Stomach (tissue), 4 donors: ENCODE results near the gene ITPRID2.

Source experiments
- CTCF ChIP-seq, 7 experiments: fragments of 450-650 bp in 4 of 7; fragments of 200-600 bp in 3 of 7; sonication (generic) in 3 of 7; IDR thresholded peaks; one replicate each; pipeline ENCODE4 v1.5.1; 2016 to 2019; ENCODE audit warnings: antibody characterized with exemption in 7 of 7, control low read depth in 2 of 7, mild to moderate bottlenecking in 1 of 7
- EP300 ChIP-seq: sonication (generic); formaldehyde crosslinking; IDR thresholded peaks from one replicate; pipeline ENCODE4 v1.6.1; 2017; ENCODE audit warnings: antibody characterized with exemption
- POLR2A ChIP-seq, 4 donors: fragments of 450-650 bp; IDR thresholded peaks; one replicate each; pipeline ENCODE4 v1.6.1; 2016; ENCODE audit warnings: antibody characterized with exemption in 4 of 4, control low read depth in 2 of 4, mild to moderate bottlenecking in 1 of 4, moderate library complexity in 1 of 4
- POLR2AphosphoS5 ChIP-seq, 3 donors: sonication (generic); formaldehyde crosslinking; IDR thresholded peaks; one replicate each; pipeline ENCODE4 v1.6.1; 2016; ENCODE audit warnings: antibody characterized with exemption in 3 of 3

- TF ChIP-seq POLR2A (IDR thresholded peaks at IDR 0.05) (no peak), CTCF (IDR thresholded peaks at IDR 0.05) (no peak), EP300 (no peak), POLR2AphosphoS5 (IDR thresholded peaks at IDR 0.05) (no peak)
Measured at GRCh38 chr2:181955010-181955409, 63.5 kb downstream of the ITPRID2 start.
